Measurements from ENCODE around the gene ORAI3.

- no peak for TF ChIP-seq ESRRA (CRISPR knock-in tag; IDR thresholded peaks at IDR 0.05; ENCODE audit: borderline replicate concordance)
- TF ChIP-seq IRF2 (CRISPR knock-in tag; IDR thresholded peaks at IDR 0.05; ENCODE audit: borderline replicate concordance, low read depth) = no peak
- no peak for TF ChIP-seq CTCF (IDR thresholded peaks at IDR 0.05)
Measured at GRCh38 chr16:30904114-30904780, 44.6 kb upstream of the ORAI3 start.

Measured in WTC11 (cell line).